GF-D8 (cell line): ENCODE data around the gene CHMP1A.
"Not testable (repeated sequence)": the region's sequence is repeated elsewhere in the genome, so short reads cannot be mapped to it uniquely, and the experiment has no call there.

Source experiments
- DNase-seq: peaks from one replicate; lab custom pipeline; 2025; lab: John Stamatoyannopoulos, UW

The CHMP1A gene

DNA sequence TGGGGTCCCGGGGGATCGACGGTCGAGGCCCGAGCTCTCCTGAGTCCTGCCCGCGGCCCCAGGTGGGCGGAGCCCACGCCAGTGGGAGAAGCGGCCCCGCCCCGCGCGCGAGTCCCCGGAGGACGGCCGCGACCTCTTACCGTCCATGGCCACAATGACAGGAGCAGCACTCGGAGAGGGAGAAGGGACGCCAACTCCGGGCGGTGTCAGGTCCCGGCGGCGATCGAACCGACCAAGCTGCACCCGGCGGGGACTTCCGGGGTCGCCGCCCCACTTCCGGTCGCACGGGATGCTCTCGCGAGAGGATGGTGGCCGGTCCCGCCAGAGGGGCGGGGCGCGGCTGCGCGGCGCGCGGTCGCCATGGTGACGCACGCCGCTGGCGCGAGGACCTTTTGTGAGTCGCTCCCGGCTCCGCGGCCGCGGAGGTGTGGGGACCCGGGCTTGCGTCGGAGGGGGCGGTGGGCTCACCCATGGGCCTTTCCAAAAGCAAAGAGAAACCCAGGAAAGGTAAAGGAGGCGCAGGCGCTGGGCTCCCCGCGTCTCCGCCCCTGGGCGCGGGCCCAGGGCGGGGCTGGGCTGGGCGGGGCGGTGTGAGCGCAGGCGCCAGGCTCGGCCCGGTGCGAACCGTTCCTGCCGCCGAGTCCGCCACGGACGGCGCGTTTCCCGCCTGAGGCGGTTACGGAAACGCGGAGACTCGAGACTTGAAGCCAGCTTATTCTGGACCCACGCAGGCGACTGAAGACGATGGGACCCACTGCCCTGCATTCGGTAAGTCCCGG, at the start of gene CHMP1A, which contains the start of gene SPATA33:
Gene CHMP1A (minus strand): TSS at position 267 of the 779 bp plus-strand sequence. CDS start 120 bp downstream, at position 147.
Gene SPATA33 (plus strand): TSS at position 395 of the 779 bp plus-strand sequence. CDS start 76 bp downstream, at position 471.
- peak; percentile 46 for DNase-seq

- DNase-seq: no peak
These were observed 49.2 kb upstream of the CHMP1A start for GRCh38 chr16:89706518-89707260.

DNA sequence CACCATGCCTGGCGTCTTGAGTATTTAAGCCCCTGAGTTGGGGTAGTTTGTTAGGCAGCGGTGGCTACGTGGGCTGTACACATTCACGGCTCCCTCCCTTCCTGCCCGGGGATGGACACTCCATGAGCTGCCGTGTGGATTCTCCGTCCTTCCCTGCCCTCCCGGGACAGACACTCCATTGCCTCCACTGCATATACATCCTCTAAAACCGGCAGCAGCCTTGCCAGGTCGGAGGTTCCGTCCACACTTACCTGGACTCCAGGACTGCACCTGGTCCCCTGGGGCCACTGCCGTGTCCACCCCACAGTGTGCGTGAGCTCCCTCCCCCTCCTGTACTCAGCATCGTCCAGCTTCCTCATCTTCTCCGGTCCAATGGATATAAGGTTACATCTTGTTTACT, 47.5 kb upstream of the CHMP1A start:
- no peak for DNase-seq

DNA sequence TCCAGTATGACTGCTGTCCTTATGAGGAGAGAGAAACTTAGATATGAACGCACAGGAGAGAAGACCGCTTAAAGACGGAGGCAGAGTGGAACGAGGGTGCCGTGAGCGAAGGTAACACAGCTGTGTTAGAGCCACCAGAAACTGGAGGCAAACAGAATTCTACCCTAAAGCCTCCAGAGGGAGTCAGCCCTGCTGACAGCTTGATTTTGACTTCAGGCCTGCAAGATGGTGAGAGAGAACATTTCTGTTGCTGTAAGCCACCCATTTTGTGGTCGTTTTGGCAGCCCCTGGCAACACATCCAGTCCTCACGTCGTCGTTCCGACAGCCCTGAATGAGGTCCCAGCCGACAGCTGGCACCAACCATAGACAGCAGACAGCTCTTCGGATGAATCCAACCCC, 46.8 kb upstream of the CHMP1A start:
- no peak for DNase-seq

DNA sequence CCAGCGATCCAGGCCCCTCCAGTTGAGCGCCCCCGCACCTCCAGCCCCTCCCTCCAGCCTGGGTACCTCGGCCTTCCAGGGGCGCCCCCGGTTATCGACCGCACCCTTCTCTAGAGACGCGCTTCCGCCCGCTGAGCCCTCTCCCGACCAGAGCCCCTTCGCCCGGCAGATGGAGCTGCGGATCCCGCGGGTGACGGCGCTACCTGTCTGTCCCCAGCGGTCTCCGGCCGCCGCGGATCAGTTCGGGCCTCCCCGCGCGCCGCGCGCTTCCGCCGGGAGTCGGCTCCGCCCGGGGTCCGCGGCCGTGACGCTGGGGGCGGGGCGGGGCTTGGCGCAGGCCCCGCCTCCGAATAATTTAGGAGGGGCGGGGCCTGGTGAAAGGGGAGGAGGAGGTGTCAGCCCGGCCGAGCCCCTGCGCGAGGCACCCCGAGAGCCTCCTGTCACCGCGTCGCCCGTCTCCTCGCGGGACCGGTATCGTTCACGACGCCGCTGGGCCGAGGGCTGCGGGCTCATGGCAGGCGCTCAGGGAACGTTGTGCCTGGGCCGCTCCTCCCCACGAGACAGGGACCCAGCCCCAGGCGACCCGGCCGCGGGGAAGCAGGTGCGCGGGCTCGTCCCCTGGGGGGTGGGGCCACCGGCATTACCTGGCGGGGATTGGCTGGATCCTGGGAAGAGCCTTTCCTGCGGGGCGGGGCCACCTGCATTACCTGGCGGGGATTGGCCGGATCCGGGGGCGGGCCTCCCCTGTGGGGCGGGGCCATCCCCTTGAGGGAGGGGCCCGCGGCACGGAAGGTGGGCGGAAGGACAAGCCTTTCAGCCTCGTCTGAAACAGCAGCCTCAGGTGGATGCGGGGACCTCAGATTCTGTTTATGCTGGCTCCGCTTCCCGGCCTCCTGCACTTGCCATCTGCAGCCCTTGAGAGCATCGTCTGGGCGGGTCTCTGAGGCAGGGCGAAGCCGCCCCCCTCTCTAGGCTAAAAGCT, 44.2 kb upstream of the CHMP1A start, which contains the start of gene SPATA2L:
Gene SPATA2L (minus strand): TSS at position 281 of the 982 bp plus-strand sequence. CDS start 473 bp downstream, outside the sequence.
- DNase-seq: peak; percentile 80

DNA sequence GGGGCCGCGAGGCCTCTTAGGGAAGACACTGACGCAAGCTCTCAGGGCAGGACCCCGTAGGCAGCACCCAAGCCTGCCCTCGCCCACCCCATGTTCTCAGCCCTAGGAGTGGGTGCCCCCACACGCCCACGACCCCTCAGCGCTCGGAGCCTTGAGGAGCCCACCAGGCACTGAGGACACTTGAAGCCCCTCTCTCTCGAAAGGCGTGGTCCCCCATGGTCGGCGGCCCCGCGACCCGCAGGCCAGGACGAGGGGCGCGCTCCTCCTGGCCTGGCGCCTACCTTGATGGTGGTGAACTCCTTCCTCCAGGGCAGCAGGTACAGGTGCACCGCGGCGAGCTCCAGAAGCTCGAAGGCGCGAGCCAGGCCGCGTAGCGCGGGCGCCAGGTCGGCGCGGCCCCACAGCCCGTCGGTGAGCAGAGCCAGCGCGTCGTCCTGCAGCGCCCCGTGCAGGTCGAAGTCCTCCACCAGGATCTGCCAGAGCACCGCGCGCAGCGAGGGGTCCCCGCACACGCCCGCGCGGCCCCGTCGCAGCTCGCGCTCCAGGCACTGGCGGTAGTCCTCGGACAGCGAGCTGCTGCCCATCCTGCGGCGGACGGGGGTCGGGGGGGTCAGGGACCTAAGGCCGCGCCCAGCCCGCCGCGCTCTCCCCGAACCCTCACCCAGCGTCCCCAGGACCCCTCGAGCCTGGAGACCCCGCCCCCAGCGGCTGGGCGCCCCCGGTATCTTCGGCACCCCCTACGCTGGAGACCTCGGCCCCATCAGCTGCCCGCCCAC, 43.3 kb upstream of the CHMP1A start:
- DNase-seq: no peak

- peak; percentile 86 for DNase-seq
These were observed 42.7 kb upstream of the CHMP1A start for GRCh38 chr16:89700100-89700648.

GRCh38 chr16:89699629-89700099, 42.2 kb upstream of the CHMP1A start:
- DNase-seq: not testable (repeated sequence)

GRCh38 chr16:89698717-89699116, 41.2 kb upstream of the CHMP1A start:
- not testable (repeated sequence) for DNase-seq

- DNase-seq: no peak
These were observed 40.3 kb upstream of the CHMP1A start for GRCh38 chr16:89697616-89698331.

DNA sequence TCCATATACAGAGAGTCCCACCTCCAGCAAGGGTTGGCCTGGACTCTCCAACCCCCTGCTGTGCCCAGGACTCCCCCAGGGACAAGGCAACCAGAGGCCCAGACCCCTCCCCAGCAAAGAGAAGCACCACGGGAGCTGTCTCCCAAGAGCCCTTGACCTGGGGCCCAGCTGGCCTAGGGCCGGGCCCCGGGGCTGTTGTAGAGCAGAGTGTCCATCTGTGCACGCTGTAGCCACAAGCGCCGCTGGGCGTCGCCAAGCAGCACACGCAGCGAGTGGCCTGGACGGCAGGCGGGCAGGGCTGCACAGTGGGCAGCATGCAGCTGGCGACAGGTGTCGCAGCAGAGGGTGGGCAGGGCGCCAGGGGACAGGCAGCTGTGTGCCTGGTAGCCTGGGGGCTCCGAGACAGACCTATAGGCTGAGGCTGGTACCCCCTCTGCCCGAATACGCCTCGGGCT, 39.7 kb upstream of the CHMP1A start:
- DNase-seq: no peak

GRCh38 chr16:89696670-89697128, 39.2 kb upstream of the CHMP1A start:
- DNase-seq: peak; percentile 23

- DNase-seq: no peak
These were observed 38.6 kb upstream of the CHMP1A start for GRCh38 chr16:89695875-89696669.

DNA sequence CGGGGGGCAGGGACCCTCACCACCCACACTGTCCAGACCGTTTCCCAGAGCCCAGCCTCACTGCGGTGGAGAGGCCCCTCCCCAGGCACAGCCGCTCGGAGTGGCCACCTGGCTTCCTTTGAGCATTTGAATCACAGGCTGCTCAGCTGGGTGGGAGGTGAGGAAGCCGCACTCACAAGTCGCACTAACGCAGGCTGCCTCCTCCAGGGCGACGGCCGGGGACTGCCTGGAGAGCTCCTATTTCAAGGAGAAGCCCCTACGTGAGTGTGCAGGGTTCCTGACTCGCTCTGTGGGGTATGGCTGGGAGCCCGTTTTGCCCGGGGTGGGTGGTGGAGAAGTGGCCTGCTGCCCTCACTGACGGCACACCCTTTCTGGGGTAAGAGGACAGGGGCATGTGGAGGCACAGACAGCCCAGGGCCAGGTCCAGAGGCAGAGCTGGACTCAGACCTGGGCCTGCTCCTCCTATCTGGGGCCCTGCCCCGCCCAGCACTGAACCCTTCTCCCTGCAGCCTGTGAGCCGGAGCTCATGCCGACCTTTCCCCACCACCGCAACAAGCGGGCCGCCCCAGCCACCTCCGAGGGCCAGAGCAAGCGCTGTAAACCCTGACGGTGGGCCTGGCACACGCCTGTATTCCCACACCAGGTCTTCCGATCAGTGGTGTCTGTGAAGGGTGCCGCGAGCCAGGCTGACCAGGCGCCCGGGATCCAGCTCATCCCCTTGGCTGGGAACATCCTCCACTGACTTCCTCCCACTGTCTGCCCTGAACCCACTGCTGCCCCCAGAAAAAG, 37.8 kb upstream of the CHMP1A start:
- no peak for DNase-seq

- DNase-seq: not testable (repeated sequence)
These were observed 37.2 kb upstream of the CHMP1A start for GRCh38 chr16:89694784-89695085.

- no peak for DNase-seq
These were observed 36.6 kb upstream of the CHMP1A start for GRCh38 chr16:89693931-89694783.

- DNase-seq: no peak
These were observed 35.8 kb upstream of the CHMP1A start for GRCh38 chr16:89693289-89693731.
